Astrocyte of the cerebellum (primary cell): ENCODE data around the gene CYP2A6.
"Not testable (repeated sequence)": the region's sequence is repeated elsewhere in the genome, so short reads cannot be mapped to it uniquely, and the experiment has no call there.

Experiments used
- DNase-seq: peaks from one replicate; pipeline ENCODE4 v3.0.0-alpha.2; 2011; ENCODE audit warnings: low read depth
- H3K4me3 ChIP-seq: 2 replicates; pipeline ENCODE4 v1.5.1; 2011; ENCODE audit warnings: mild to moderate bottlenecking, low read depth, low read length, moderate library complexity
- CTCF ChIP-seq: IDR thresholded peaks from 2 replicates; pipeline ENCODE4 v1.5.1; 2012; ENCODE audit warnings: low read length, low read depth, moderate library complexity, mild to moderate bottlenecking; ENCODE audit errors: missing control alignments
- in situ Hi-C: cut with HindIII; loops from 2 replicates; pipeline ENCODE4 v1.10.0; 2017; ENCODE audit warnings: low sequenced_read_pairs

Gene CYP2A6

GRCh38 chr19:40818480-40819399, 31.5 kb downstream of the CYP2A6 start:
- H3K4me3 ChIP-seq, DNase-seq, in situ Hi-C loops: not testable (repeated sequence)
- peak; percentile 18 for TF ChIP-seq CTCF

DNA sequence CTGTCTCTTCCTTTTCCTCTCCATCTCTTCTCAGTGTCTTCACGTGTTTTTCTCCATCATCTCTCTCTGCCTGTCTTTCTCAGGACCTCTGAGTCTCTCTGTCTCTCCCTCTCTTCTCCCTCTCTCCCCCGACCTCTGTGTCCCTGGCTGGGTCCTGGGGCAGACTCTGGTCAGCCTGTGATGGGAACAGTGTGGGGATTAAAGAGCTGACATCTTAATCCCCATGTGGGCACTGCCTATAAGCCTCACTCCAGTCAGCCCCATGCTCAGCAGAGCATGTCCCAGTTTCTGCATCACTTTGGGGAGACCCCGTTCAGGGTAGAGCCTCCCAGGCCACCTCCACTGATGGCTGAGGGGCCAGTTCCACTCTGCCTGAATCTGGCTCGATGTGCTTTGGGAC, 35.0 kb downstream of the CYP2A6 start:
- no peak for TF ChIP-seq CTCF

DNA sequence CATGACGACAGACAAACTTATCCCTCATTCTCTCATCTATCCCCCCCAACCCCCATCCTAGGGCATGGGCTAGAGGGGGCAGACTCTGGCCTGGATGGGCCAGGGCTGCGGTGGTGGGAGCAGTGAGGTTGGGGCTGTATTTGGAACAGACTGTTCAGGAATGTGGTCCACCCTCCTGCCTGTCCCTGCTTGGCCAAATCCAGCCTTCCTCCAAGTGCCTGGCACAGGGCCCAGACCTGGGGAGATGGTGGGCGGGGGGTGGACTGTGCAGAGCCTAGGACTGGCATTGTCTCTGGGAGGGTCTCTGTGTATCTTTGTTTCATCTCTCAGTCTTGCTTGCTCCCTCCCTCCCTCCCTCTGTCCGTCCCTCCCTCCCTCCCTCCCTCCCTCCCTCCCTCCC, 37.1 kb downstream of the CYP2A6 start:
- no peak for DNase-seq
- no peak for TF ChIP-seq CTCF
- no peak overlapping the region for H3K4me3 ChIP-seq
- in situ Hi-C loops = no loop called here

More for the DNA sequence above, 35.0 kb downstream of the CYP2A6 start:
- in situ Hi-C loops = no loop called here
- no peak overlapping the region for H3K4me3 ChIP-seq
- no peak for DNase-seq

- in situ Hi-C loops, H3K4me3 ChIP-seq, DNase-seq: not testable (repeated sequence)
These were observed 37.7 kb downstream of the CYP2A6 start for GRCh38 chr19:40812571-40812970.

DNA sequence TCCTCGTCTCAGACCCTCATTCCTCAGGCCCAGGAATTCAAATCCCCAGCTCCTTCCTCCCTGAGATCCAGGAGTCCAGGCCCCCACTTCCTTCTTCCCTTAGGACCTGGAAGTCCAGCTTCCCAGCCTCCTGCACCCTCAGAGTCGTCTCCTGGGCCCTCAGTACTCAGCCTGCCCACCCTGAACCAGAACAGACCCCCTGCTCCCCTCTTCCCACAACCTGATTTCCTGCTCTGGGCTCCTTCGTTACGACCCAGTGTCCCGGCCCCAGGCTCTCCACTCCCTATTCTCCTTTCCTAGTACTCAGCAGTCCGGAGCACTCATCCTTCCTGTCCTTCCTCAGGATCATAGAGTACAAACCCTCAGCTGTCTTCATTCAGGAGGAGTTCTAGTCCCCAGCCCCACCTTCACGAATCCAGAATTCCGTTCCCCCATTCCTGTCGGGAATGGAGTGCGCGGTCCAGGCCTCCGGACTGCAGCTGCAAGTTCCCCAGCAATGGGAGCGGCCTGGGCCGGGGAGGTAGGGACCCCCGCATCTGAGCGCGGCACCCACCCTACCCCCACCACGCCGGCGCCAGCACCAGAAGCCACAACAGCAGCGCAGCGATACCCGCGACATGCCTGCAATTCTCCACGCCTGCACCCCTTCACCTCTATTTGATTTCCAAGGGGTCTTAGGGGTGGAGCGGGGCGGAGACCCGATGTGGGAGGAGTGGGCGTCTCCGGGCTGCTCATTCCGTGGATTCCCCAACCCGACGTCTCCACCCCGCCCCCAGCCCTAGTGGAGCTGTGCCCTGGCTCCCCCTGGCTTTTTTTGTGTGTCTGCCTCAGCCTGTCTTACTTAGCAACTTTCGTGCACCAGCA, 38.5 kb downstream of the CYP2A6 start:
- H3K4me3 ChIP-seq = no peak overlapping the region
- TF ChIP-seq CTCF = no peak
- DNase-seq = no peak
- in situ Hi-C loops = no loop called here

GRCh38 chr19:40810649-40811408, 39.4 kb downstream of the CYP2A6 start:
- in situ Hi-C loops, DNase-seq: not testable (repeated sequence)
- H3K4me3 ChIP-seq = peak overlapping the region; percentile 25

GRCh38 chr19:40810160-40810559, 40.1 kb downstream of the CYP2A6 start:
- peak overlapping the region; percentile 25 for H3K4me3 ChIP-seq
- in situ Hi-C loops = no loop called here
- no peak for TF ChIP-seq CTCF
- no peak for DNase-seq
